Mesodermal cell (in vitro differentiated cells): ENCODE measurements around the gene CIPC.

Source experiments
- H3K27ac ChIP-seq: 2 replicates; pipeline ENCODE4 v1.7.0; 2013; ENCODE audit warnings: mild to moderate bottlenecking, low read depth, low read length, moderate library complexity; ENCODE audit not compliant: severe bottlenecking
- H3K36me3 ChIP-seq: 2 replicates; pipeline ENCODE4 v1.7.1; 2013; ENCODE audit warnings: mild to moderate bottlenecking, low read length, moderate library complexity; ENCODE audit not compliant: control insufficient read depth, insufficient read depth
- H3K4me1 ChIP-seq: one replicate; pipeline ENCODE4 v1.7.1; 2013; ENCODE audit warnings: mild to moderate bottlenecking, low read length; ENCODE audit not compliant: insufficient read depth, control insufficient read depth, poor library complexity, severe bottlenecking
- H3K4me3 ChIP-seq: 2 replicates; pipeline ENCODE4 v1.7.0; 2013; ENCODE audit warnings: low read length, control low read depth, mild to moderate bottlenecking; ENCODE audit not compliant: insufficient read depth, poor library complexity, severe bottlenecking; ENCODE audit errors: extremely low read depth
- H3K9me3 ChIP-seq: 2 replicates; pipeline ENCODE4 v1.7.1; 2013; ENCODE audit warnings: mild to moderate bottlenecking, low read length, moderate library complexity; ENCODE audit not compliant: control insufficient read depth
- WGBS, 2 experiments: methylation state at CpG; one replicate each; pipeline ENCODE4 v1.1.5; 2013; ENCODE audit warnings: missing lambda C conversion rate in 2 of 2; ENCODE audit not compliant: insufficient coverage in 2 of 2; 5-methylcytosine and 5-hydroxymethylcytosine counted together

The CIPC gene

GRCh38 chr14:77061630-77062257 lies 36.3 kb upstream of the CIPC start:
- Histone ChIP-seq H3K4me3 (no peak overlapping the region), H3K36me3 (no peaks in the 10 kb centered on the region), H3K9me3 (no peaks in the 10 kb centered on the region), H3K27ac (no peak overlapping the region), H3K4me1 (peaks cover 11% of the 10 kb centered on the region)
- 87% methylated on average over 10 to 11 of the region's 12 CpGs for WGBS, 2 experiments

- Histone ChIP-seq H3K9me3 (no peaks in the 10 kb centered on the region), H3K36me3 (no peaks in the 10 kb centered on the region), H3K27ac (no peak overlapping the region), H3K4me1 (peaks cover 12% of the 10 kb centered on the region), H3K4me3 (no peak overlapping the region)
- WGBS, 2 experiments = 94 to 95% methylated on average over 3 of the region's 3 CpGs
Observed at GRCh38 chr14:77062261-77062660, 35.8 kb upstream of the CIPC start.

GRCh38 chr14:77063571-77064171 lies 34.4 kb upstream of the CIPC start:
- Histone ChIP-seq H3K4me3 (no peak overlapping the region), H3K4me1 (peaks cover 12% of the 10 kb centered on the region), H3K36me3 (no peaks in the 10 kb centered on the region), H3K9me3 (no peaks in the 10 kb centered on the region), H3K27ac (no peak overlapping the region)
- 92 to 98% methylated on average over 7 to 9 of the region's 10 CpGs for WGBS, 2 experiments

GRCh38 chr14:77064521-77065178 lies 33.4 kb upstream of the CIPC start:
- Histone ChIP-seq H3K4me3 (no peak overlapping the region), H3K27ac (no peak overlapping the region), H3K9me3 (no peaks in the 10 kb centered on the region), H3K36me3 (no peaks in the 10 kb centered on the region), H3K4me1 (peaks cover 7% of the 10 kb centered on the region)
- WGBS, 2 experiments = 84 to 86% methylated on average over 4 to 6 of the region's 8 CpGs

- Histone ChIP-seq H3K36me3 (no peaks in the 10 kb centered on the region), H3K27ac (no peak overlapping the region), H3K4me3 (no peak overlapping the region), H3K4me1 (peaks cover 12% of the 10 kb centered on the region), H3K9me3 (no peaks in the 10 kb centered on the region)
- WGBS, 2 experiments = 80 to 91% methylated on average over 1 to 4 of the region's 6 CpGs
Observed at GRCh38 chr14:77065851-77066577, 32.0 kb upstream of the CIPC start.

- Histone ChIP-seq H3K36me3 (no peaks in the 10 kb centered on the region), H3K27ac (no peak overlapping the region), H3K4me1 (peaks cover 12% of the 10 kb centered on the region), H3K9me3 (no peaks in the 10 kb centered on the region), H3K4me3 (no peak overlapping the region)
- WGBS, 2 experiments = 86 to 89% methylated on average over 5 to 8 of the region's 10 CpGs
Observed at GRCh38 chr14:77066578-77067172, 31.4 kb upstream of the CIPC start.

- 61 to 70% methylated on average over 5 to 6 of the region's 11 CpGs for WGBS, 2 experiments
- H3K4me3 ChIP-seq = no peak overlapping the region
- peaks cover 12% of the 10 kb centered on the region for H3K4me1 ChIP-seq
- no peaks in the 10 kb centered on the region for H3K36me3 ChIP-seq
- H3K27ac ChIP-seq = no peak overlapping the region
- H3K9me3 ChIP-seq = no peaks in the 10 kb centered on the region
Observed at GRCh38 chr14:77067632-77068516, 30.2 kb upstream of the CIPC start.

GRCh38 chr14:77068517-77069200 lies 29.4 kb upstream of the CIPC start:
- Histone ChIP-seq H3K4me1 (peaks cover 12% of the 10 kb centered on the region), H3K4me3 (no peak overlapping the region), H3K27ac (no peak overlapping the region), H3K36me3 (no peaks in the 10 kb centered on the region), H3K9me3 (no peaks in the 10 kb centered on the region)
- WGBS, 2 experiments = 69 to 79% methylated on average over 4 to 5 of the region's 5 CpGs

- Histone ChIP-seq H3K4me1 (peaks cover 12% of the 10 kb centered on the region), H3K4me3 (no peak overlapping the region), H3K9me3 (no peaks in the 10 kb centered on the region), H3K27ac (no peak overlapping the region), H3K36me3 (no peaks in the 10 kb centered on the region)
- WGBS, 2 experiments = 83 to 86% methylated on average over 6 to 7 of the region's 7 CpGs
Observed at GRCh38 chr14:77069551-77069950, 28.5 kb upstream of the CIPC start.
